Smooth muscle cell (in vitro differentiated cells): ENCODE data around the gene HIC1. TPM values are rescaled to one million over a fixed set of nuclear protein-coding genes. Genes with fewer than 3 reads are reported as not detected.

Experiments
- DNase-seq: peaks from one replicate; lab custom pipeline; 2025; ENCODE audit not compliant: unreplicated experiment; lab: John Stamatoyannopoulos, UW
- H2AFZ ChIP-seq: fragments of 200-600 bp; sonication (generic); 2 replicates; pipeline ENCODE4 v1.6.0; 2016; ENCODE audit warnings: antibody characterized with exemption, low read depth, mild to moderate bottlenecking
- H3F3A ChIP-seq: fragments of 200-600 bp; sonication (generic); 2 replicates; pipeline ENCODE4 v1.6.0; 2017; ENCODE audit warnings: antibody characterized with exemption, low read depth
- H3K27ac ChIP-seq: fragments of 200-600 bp; sonication (generic); 2 replicates; pipeline ENCODE4 v1.5.1; 2016; ENCODE audit warnings: low read depth, mild to moderate bottlenecking
- H3K27me3 ChIP-seq: fragments of 200-600 bp; sonication (generic); 2 replicates; pipeline ENCODE4 v1.6.1; 2016; ENCODE audit warnings: low read depth, mild to moderate bottlenecking
- H3K36me3 ChIP-seq: fragments of 200-600 bp; sonication (generic); 2 replicates; pipeline ENCODE4 v1.5.1; 2016; ENCODE audit warnings: low read depth
- H3K4me1 ChIP-seq: fragments of 200-600 bp; sonication (generic); 2 replicates; pipeline ENCODE4 v1.5.1; 2016; ENCODE audit warnings: low read depth
- H3K4me2 ChIP-seq: fragments of 200-600 bp; sonication (generic); 2 replicates; pipeline ENCODE4 v1.6.0; 2016; ENCODE audit warnings: mild to moderate bottlenecking
- H3K4me3 ChIP-seq: fragments of 200-600 bp; sonication (generic); 2 replicates; pipeline ENCODE4 v1.5.1; 2016; ENCODE audit warnings: mild to moderate bottlenecking
- H3K79me2 ChIP-seq: fragments of 200-600 bp; sonication (generic); 2 replicates; pipeline ENCODE4 v1.6.0; 2016; ENCODE audit warnings: low read depth, mild to moderate bottlenecking
- H3K9ac ChIP-seq: fragments of 200-600 bp; sonication (generic); 2 replicates; pipeline ENCODE4 v1.6.0; 2016; ENCODE audit warnings: low read depth
- H3K9me3 ChIP-seq: fragments of 200-600 bp; sonication (generic); replicated peaks from 2 replicates; pipeline ENCODE4 v1.5.1; 2016; ENCODE audit warnings: low read depth
- H4K20me1 ChIP-seq: fragments of 200-600 bp; sonication (generic); 2 replicates; pipeline ENCODE4 v1.6.0; 2016; ENCODE audit warnings: low read depth
- WGBS: methylation state at CpG from one replicate; pipeline ENCODE4 v1.1.7; 2016; ENCODE audit warnings: low lambda C conversion rate; 5-methylcytosine and 5-hydroxymethylcytosine counted together
- polyA plus RNA-seq: library from polyadenylated mRNA; unstranded; fragments of >200 nt; fragmentation: Nextera tagmentation; extraction: Ambion mirVana; gene quantifications from 2 replicates; pipeline ENCODE4 v1.2.1, GENCODE V29; 2016
- total RNA-seq: library from RNA; depleted of rRNA; stranded (reverse); fragments of >200 nt; gene quantifications from 2 replicates; pipeline ENCODE4 v1.2.3, GENCODE V29; 2014
- TF ChIP-seq, protein P1 (sequence below): fragments of 200-600 bp; sonication (generic); IDR thresholded peaks from 2 replicates; pipeline ENCODE4 v1.5.1; 2017; ENCODE audit warnings: borderline replicate concordance, mild to moderate bottlenecking, antibody characterized with exemption; ENCODE audit not compliant: insufficient read depth, poor library complexity, severe bottlenecking

Gene HIC1
- total and polyA plus RNA-seq, 2 experiments from 2014 or later = 2.9 to 5.2 TPM

GRCh38 chr17:2077040-2077439 lies 22.1 kb downstream of the HIC1 start:
- Histone ChIP-seq H3K27ac (no peak overlapping the region), H4K20me1 (no peaks in the 10 kb centered on the region), H3K27me3 (no peaks in the 10 kb centered on the region), H3K9me3 (no peaks in the 10 kb centered on the region), H3K4me2 (no peak overlapping the region), H3K4me1 (peaks cover 3% of the 10 kb centered on the region), H3K4me3 (no peak overlapping the region), H3K9ac (no peak overlapping the region), H3K36me3 (no peaks in the 10 kb centered on the region), H3F3A (peaks cover 5% of the 10 kb centered on the region), H3K79me2 (no peaks in the 10 kb centered on the region), H2AFZ (no peak overlapping the region)
- TF ChIP-seq, protein P1, sequence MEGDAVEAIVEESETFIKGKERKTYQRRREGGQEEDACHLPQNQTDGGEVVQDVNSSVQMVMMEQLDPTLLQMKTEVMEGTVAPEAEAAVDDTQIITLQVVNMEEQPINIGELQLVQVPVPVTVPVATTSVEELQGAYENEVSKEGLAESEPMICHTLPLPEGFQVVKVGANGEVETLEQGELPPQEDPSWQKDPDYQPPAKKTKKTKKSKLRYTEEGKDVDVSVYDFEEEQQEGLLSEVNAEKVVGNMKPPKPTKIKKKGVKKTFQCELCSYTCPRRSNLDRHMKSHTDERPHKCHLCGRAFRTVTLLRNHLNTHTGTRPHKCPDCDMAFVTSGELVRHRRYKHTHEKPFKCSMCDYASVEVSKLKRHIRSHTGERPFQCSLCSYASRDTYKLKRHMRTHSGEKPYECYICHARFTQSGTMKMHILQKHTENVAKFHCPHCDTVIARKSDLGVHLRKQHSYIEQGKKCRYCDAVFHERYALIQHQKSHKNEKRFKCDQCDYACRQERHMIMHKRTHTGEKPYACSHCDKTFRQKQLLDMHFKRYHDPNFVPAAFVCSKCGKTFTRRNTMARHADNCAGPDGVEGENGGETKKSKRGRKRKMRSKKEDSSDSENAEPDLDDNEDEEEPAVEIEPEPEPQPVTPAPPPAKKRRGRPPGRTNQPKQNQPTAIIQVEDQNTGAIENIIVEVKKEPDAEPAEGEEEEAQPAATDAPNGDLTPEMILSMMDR = no peak
- WGBS = 90% methylated on average over 8 of the region's 8 CpGs
- no peak for DNase-seq

DNA sequence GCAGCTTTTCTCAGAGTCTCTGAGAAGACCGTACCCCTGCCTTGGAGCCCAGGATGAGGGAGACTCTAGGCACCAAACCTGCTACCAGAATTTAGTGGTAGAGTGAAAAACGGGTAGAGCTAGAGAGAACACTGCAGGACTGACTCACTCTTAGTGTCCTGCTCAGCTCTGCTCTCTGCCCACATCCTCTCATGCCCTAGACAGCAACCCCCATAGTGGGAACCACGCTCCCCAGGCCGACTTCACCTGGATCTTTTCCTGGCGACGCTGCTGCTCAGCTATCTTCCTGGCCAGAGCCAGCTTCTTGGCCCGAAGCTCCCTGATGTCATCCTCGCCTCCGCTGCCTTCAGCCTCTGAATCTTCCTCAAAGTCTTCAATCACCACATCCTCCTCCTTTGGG lies 26.7 kb downstream of the HIC1 start:
- H3K27ac ChIP-seq = peak overlapping the region; percentile 84
- no peak overlapping the region for H3K4me3 ChIP-seq
- no peaks in the 10 kb centered on the region for H3K36me3 ChIP-seq
- 75% methylated on average over 9 of the region's 9 CpGs for WGBS
- no peak for DNase-seq
- H3F3A ChIP-seq = peaks cover 26% of the 10 kb centered on the region
- H3K79me2 ChIP-seq = no peaks in the 10 kb centered on the region
- H4K20me1 ChIP-seq = no peaks in the 10 kb centered on the region
- H3K9me3 ChIP-seq = no peaks in the 10 kb centered on the region
- TF ChIP-seq, protein P1 = no peak
- H3K4me1 ChIP-seq = no peaks in the 10 kb centered on the region
- H3K27me3 ChIP-seq = no peaks in the 10 kb centered on the region
- H3K9ac ChIP-seq = peak overlapping the region; percentile 54
- H3K4me2 ChIP-seq = peak overlapping the region; percentile 55
- no peak overlapping the region for H2AFZ ChIP-seq

GRCh38 chr17:2082003-2082781 lies 27.3 kb downstream of the HIC1 start:
- no peaks in the 10 kb centered on the region for H3K9me3 ChIP-seq
- WGBS = 59% methylated on average over 9 of the region's 9 CpGs
- H2AFZ ChIP-seq = no peak overlapping the region
- H3K4me2 ChIP-seq = peak overlapping the region; percentile 55
- H3K27me3 ChIP-seq = no peaks in the 10 kb centered on the region
- no peak for DNase-seq
- TF ChIP-seq, protein P1 = no peak
- no peaks in the 10 kb centered on the region for H3K4me1 ChIP-seq
- H3F3A ChIP-seq = peaks cover 24% of the 10 kb centered on the region
- H4K20me1 ChIP-seq = no peaks in the 10 kb centered on the region
- H3K4me3 ChIP-seq = no peak overlapping the region
- no peaks in the 10 kb centered on the region for H3K36me3 ChIP-seq
- peak overlapping the region; percentile 84 for H3K27ac ChIP-seq
- no peaks in the 10 kb centered on the region for H3K79me2 ChIP-seq
- peak overlapping the region; percentile 54 for H3K9ac ChIP-seq

GRCh38 chr17:2083613-2084035 lies 28.7 kb downstream of the HIC1 start:
- Histone ChIP-seq H3K4me2 (no peak overlapping the region), H3K4me3 (no peak overlapping the region), H4K20me1 (no peaks in the 10 kb centered on the region), H3K79me2 (no peaks in the 10 kb centered on the region), H3K4me1 (no peaks in the 10 kb centered on the region), H3K27me3 (no peaks in the 10 kb centered on the region), H3K36me3 (no peaks in the 10 kb centered on the region), H3K9ac (no peak overlapping the region), H2AFZ (no peak overlapping the region), H3K27ac (peak overlapping the region; percentile 84), H3F3A (peaks cover 24% of the 10 kb centered on the region), H3K9me3 (no peaks in the 10 kb centered on the region)
- TF ChIP-seq, protein P1 = no peak
- 63% methylated on average over 7 of the region's 7 CpGs for WGBS
- DNase-seq = no peak
